ENCODE results near the gene SPEM1.

SPEM1 gene

GRCh38 chr17:7431231-7431630 lies 11.1 kb downstream of the SPEM1 start:
- no peak for TF ChIP-seq CTCF (conservative IDR thresholded peaks at IDR 0.05)
- no peak overlapping the region for H3K27ac ChIP-seq

GRCh38 chr17:7432296-7432695 lies 12.2 kb downstream of the SPEM1 start:
- TF ChIP-seq CTCF (conservative IDR thresholded peaks at IDR 0.05) = no peak
- no peak overlapping the region for H3K27ac ChIP-seq

GRCh38 chr17:7435676-7436555 lies 15.8 kb downstream of the SPEM1 start:
- no peak; the same call in 1 of the 2 replicates for TF ChIP-seq CTCF (conservative IDR thresholded peaks at IDR 0.05)
- peak overlapping the region; percentile 67 for H3K27ac ChIP-seq

- peak; percentile 87 for TF ChIP-seq CTCF (conservative IDR thresholded peaks at IDR 0.05)
- peak overlapping the region; percentile 67 for H3K27ac ChIP-seq
These were observed 16.6 kb downstream of the SPEM1 start for GRCh38 chr17:7436556-7437368.

GRCh38 chr17:7437369-7437863 lies 17.3 kb downstream of the SPEM1 start:
- TF ChIP-seq CTCF (conservative IDR thresholded peaks at IDR 0.05) = peak; percentile 37; the same call in 1 of the 2 replicates
- peak overlapping the region; percentile 67 for H3K27ac ChIP-seq

GRCh38 chr17:7437950-7438614 lies 18.0 kb downstream of the SPEM1 start:
- no peak overlapping the region for H3K27ac ChIP-seq
- no peak for TF ChIP-seq CTCF (conservative IDR thresholded peaks at IDR 0.05)
